GM03348 (cell line): ENCODE data around the gene OR6K3.

Experiments used
- DNase-seq: peaks from one replicate; pipeline ENCODE4 v3.0.0; 2012; ENCODE audit warnings: low spot score

Gene OR6K3

DNA sequence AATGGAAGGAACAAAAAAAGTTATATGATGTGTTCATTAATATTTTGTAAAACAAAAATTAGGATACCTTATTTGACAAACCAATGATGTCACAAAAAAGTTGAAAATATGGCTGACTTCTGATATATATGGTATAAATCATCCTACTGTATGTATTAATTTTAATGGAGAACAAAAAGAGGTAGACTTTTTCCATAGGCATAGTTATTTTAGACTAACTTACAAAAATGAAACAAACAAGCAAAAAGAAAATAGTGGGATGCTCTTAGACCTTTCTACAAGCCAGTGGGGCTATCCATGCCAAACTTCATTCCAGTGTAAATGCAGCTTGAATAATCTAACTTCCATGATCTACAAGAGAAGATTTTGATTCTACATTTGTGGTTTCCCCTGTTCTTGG lies 33.5 kb downstream of the OR6K3 start:
- no peak for DNase-seq

DNA sequence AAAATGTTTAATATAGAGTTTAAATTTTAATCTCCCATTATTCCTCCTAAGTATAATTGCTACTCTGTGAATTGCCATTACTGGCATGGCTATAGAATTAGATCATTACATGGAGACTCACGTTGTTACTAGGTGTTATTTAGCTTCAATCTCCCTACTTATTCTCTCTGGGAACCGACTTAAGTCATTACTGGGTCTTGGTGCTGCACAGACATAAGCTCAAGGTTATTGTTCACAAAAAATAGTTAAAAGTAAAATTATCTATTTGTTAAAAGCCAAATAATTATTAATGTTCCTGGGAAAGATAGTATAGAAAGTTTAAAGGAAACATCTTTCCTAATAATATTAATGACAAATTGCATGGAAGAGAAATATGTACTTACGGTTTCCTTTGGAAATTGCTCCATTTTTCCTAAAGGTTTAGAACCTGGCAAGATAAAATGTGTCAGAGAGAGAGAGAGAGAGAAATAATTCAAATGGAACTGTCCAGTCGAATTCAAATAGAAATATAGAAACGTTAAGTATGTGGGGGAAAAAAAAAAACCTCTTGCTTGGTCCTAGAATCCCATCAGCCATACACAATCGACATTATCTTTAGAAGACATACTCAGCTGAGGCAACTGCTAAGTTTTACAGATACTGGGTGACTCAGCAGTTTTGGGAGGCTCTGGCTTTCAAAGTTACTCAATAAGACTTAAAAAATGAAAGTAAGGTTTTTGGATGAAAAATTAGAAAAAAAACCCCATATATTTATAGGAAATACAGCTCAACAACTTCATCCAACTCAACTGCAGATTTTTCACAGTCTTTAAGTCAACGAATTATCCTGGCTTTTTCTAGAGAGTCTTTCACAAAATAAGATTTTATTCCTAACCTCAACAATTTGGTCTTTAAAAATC lies 34.2 kb downstream of the OR6K3 start, which contains the start of gene SPTA1:
Gene SPTA1 (minus strand): TSS at position 605 of the 899 bp plus-strand sequence. CDS start 198 bp downstream, at position 407.
- peak; percentile 9 for DNase-seq

DNA sequence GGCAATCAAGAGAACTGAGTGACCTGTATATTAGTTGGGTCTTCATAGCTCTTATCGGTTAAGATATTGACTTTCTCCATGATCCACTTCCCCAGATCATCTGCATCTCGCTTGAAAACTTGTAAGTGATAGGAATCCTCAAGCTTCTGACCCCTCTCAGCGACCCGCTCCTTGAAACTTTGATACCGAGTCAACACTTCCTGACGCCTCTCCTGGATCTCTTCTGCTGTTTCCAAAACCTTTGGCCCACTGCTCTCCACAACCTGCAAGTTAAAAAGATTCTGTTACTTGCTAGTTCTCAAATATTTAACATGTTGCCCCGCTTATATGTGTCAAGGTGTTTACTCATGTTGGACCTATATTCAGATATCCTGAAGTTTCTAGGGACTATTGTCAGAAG lies 35.4 kb downstream of the OR6K3 start:
- no peak for DNase-seq

DNA sequence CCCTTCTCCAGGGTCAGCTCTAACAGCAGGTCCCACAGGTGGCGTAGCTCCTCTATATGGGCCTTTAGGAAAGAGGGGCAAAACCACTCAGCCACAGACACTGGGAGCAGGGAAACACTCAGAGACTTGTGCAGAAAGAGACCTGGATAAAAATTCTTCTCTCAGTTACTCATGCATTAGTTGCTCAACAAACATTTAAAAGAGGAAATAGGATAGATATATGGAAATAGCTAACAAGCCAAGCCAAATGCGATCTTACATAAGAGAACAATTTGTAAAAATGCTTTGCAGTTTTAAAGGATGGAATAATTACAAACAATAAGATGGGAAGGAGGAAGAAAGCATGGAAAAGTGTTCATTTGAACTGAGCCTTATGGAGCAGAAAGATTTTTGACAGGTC lies 38.9 kb downstream of the OR6K3 start:
- no peak for DNase-seq

DNA sequence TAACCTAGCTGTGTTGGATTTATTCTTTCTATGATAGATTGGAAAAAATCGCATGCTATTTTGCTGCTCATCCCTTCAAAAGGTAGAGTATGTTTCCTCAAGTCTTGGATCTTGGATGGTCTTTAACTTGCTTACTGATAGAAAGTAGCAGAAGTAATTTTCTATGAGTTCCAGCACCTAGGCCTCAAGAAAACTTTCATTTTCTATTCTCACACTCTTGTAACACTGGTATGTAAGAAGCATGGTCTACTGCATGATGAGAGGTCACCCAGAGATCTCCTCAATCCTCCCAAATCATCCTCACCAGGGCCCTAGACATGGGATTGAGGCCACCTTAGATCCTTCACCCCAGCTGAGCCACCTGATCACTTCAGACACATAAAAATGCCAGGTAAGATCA lies 41.2 kb downstream of the OR6K3 start:
- DNase-seq: no peak

DNA sequence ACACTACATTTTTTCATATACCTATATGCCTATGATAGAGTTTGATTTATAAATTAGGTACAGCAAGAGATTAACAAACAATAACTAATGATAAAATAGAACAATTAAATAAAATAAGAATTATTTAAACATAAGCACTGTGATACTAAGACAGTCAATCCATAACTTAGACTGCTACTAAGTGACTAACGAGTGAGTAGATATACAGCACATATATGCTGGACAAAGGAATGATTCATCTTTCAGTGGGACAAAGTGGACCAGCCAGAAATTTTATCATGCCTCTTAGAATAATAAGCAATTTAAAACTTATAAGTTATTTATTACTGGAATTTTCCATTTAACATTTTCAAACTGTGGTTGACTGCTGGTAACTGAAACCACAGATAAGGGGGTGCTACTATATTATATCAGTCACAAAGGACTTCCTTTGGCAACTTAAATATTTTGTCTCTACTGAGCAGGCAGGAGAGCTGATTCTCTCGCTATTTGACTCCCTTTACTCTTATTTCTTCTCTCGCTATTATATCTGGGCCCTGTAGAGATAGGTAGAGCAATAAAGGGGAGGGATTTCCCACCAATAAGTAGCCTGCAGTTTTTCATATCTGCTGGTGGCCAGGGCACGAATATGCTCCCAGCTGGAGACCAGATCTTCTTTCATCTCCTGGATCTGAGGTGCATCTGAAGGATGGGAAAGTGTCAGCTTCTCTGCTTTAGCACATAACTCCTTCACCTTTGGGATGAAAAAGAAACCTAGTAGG lies 44.8 kb downstream of the OR6K3 start:
- DNase-seq: no peak

DNA sequence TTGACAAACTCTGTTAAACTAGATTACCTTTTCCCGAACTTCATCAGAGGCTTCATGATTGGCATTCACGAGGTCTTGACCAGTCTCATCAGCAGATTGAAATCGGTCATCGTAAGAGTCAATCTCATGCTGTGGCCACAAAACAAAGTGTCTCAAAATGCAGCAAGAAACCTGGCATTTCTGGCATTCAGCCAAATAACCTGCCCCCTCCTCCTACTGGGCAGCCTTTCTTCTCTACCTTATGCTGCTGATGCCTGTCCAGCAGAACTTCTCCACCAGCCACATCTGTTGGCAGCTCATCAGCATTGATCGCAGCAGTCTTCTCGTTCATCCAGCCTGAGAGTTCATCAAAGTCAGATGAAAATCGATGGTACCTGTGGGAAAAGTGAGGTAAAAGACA lies 46.2 kb downstream of the OR6K3 start:
- no peak for DNase-seq
